HG03159 (cell line): ENCODE data around the gene HMGN4.
"Not testable (repeated sequence)": the region's sequence is repeated elsewhere in the genome, so short reads cannot be mapped to it uniquely, and the experiment has no call there.

Experiments
- ATAC-seq: cut with Tn5 transposase; IDR thresholded peaks from one replicate; pipeline ENCODE4 v1.9.1; 2021; ENCODE audit warnings: mild to moderate bottlenecking, moderate library complexity; ENCODE audit not compliant: unreplicated experiment

HMGN4 gene

DNA sequence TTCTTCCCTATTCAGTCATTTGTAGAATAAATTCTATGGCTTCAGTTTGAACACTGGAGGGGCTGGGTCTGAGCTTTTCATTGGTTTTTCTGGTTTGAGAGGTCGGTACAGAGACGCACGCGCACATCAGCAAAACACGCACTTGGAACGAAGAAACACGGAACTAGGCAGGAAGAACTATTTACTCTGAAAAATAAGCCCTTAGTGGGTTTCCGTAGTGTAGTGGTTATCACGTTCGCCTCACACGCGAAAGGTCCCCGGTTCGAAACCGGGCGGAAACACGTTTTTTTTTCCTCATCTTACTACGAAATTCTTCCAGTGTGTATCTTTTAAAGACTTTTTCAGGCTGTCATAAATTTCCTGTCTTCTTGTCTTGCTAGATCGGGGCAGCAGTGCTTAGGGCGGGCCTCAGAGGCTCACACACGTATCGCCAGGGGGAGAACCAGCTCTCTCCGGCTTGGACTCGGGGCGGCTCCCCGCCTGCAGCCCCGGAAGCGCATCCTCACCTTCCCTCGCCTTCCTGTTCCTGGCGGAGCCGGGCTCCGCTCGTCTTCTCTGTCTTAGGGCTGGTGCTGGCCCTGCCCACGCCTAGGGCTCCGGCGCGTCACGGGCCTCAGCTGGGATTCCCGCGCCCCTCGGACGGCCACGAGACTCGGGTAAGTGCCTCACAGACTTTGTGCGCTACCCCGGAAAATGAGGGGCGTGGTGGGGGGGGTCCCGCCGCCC is at the start of gene HMGN4:
Gene HMGN4, plus strand, starts transcription at position 521 of the 726 bp plus-strand sequence. CDS start 6,841 bp downstream, outside the sequence.
- peak; percentile 52 for ATAC-seq

DNA sequence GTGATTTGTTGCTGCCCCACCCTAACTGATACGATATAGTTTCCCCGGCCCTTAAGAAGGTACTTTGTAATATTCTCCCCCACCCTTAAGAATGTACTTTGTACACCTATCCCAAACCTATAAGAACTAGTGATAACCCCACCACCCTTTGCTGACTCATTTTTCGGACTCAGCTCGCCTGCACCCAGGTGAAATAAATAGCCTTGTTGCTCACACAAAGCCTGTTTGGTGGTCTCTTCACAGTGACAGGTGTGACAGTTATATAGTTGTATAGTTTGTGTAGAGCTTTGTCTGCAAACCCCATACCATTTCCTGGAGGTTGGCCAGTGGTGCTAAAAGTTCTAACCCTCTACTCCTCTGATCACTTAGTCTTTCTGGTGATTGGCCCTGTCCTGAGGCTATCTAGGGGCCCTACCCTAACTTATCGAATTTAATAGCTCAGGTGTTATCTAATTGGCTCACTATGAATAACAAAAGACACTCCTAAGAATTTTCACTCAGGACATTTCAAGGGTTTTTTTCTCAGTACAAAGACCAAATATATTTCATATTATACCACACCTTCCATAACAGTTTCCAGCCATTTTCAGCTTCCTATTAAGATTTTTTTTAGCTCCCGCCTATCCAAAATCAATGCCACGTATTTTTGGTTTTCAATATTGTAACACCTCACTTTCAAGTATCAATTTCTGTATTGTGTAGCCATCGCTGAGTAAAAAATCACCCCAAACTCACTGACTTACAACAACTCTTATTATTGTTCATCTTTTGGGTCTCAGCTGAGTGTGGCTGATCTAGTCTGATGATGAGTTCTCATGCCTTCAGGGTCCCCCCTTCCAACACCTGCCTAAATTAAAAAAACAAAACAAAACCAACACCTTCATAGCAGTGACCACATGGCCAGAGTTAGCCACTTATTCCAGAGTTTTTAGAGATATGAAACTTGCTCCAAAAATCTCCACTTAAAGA is 47.9 kb upstream of the HMGN4 start:
- no peak for ATAC-seq

DNA sequence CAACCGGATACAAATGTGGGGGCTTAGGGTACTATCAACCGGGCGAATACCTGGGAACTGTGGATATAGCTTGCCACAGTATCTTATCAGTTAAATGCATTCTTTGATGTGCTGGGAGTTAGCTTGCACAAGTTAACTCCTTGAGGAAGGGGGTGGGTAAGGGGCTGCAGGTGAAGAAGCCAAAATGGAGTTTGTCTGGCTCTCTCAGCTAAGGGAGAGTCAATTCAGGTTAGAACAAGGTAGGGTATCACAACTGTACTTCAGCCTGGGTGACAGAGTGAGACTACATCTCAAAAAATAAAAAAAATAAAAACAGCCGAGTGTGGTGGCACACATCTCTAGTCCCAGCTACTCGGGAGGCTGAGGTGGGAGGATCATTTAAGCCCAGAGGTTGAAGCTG is 46.6 kb upstream of the HMGN4 start:
- no peak for ATAC-seq

DNA sequence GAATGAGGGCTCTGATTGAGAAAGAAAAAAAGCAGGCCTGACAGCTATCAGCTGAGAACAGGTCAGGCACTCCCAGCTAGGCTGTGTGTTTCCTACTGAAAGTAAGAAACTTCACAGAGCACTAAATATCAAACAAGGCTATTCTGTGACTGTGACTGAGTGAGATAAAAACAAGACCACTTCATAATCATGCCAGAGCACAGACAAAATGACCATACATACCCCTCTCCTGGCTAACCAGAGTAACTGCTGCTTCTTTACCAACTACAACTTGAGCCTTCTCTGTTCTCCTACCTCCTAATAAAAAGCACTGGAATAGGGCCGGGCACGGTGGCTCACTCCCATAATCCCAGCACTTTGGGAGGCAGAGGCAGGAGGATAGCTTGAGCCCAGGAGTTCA is 44.9 kb upstream of the HMGN4 start:
- ATAC-seq, result no peak

DNA sequence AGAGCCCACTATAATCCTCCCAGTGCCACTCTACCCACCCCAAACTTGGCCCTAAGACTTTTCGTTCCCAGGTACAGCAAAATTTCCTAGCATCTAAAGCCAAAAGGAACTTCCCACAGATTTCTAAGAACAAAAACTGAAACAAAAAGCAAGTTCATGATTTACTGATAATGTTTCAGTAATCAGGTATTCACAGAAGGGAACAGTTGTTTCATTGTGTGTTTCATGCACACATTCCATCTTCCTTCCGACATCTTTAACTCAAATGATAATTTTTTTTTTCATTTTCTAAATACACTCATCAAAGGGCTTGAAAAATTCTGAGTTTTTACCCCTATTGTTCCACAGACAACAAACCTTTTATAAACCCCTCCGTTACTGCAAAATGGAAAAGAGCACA is 44.0 kb upstream of the HMGN4 start:
- no peak for ATAC-seq

DNA sequence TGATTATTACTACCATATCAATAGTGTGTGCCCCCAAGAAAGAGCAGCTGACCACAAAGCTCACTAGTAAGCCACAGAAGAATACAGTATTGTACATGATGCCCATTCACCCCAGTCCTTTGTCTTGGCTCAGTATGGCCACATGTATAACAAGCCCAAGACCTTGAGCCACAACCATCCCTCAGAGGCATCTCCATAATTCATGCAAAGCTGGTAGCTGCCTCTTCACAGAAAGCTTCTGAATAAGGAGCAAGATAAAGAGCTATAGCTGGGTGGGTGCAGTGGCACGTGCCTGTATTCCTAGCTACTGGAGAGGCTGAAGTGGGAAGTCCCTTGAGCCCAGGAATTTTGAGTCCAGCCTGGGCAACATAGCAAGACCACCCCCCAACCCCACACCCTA is 42.9 kb upstream of the HMGN4 start:
- no peak for ATAC-seq

DNA sequence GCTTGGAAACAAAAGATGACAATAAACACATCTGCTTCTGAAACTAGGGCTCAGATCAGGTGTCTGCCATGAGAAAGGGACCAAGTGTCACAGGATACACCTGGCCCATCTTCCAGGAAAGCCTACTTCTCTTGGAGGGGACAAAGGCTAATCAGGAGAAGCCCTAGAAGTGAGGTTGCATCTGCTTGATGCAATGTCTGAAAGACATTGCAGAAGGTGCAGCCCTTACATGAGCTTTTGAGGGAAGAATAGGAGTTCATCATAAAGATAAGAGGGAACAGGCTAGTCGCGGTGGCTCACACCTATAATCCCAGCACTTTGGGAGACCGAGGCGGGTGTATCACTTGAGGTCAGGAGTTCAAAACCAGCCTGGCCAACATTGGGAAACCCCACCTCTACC is 40.6 kb upstream of the HMGN4 start:
- no peak for ATAC-seq

DNA sequence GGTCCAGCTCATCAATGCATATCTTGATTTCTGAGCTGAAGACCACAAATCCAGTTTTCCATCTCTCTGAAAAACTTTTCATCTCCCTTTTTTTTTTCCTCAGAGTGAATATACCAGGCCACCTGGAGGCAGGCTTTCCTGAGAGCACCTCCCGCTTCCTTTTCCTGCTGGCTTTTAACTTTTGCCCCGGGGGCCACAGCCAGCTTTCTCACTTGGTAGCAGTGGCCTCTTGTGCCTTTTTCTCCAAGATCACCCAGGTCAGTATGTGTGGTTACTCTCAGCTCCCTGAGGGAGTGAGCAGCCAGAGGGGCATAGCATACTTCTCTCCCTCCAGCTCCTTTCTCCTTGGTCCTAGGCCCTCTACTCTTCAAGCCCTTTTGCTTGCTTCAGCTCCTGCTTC is 38.1 kb upstream of the HMGN4 start, which contains the start of gene BTN1A1:
Gene BTN1A1, plus strand, starts transcription at position 202 of the 400 bp plus-strand sequence. CDS start 984 bp downstream, outside the sequence.
- no peak for ATAC-seq

DNA sequence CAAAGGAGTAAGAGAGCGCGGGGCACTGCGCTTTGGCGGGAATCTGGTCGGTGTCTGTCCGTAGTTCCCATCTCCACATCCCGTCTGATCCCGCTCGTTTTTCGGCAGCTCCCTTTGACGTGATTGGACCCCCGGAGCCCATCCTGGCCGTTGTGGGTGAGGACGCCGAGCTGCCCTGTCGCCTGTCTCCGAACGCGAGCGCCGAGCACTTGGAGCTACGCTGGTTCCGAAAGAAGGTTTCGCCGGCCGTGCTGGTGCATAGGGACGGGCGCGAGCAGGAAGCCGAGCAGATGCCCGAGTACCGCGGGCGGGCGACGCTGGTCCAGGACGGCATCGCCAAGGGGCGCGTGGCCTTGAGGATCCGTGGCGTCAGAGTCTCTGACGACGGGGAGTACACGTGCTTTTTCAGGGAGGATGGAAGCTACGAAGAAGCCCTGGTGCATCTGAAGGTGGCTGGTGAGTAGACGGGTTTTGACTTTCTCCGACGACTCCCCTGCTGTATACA is 36.6 kb upstream of the HMGN4 start:
- no peak for ATAC-seq

DNA sequence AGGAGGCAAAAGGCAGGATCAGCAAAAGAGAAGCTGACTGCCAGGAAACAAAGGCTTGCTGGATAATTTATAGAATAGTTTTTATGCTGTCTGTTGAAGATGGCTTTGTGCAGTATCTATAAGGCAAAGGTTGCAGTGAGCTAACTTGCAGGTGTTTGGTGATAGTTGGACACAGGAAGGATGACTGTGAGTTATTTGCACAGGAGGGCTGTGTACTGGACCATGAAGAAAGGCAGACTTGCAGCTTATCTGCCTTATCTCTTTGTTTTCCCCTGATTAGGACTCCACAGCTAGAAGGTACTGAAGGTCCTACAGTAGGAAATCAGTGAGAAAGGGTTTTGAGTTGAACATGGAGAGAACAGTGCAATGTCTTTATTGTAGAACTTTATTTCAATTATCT is 36.0 kb upstream of the HMGN4 start:
- no peak for ATAC-seq

DNA sequence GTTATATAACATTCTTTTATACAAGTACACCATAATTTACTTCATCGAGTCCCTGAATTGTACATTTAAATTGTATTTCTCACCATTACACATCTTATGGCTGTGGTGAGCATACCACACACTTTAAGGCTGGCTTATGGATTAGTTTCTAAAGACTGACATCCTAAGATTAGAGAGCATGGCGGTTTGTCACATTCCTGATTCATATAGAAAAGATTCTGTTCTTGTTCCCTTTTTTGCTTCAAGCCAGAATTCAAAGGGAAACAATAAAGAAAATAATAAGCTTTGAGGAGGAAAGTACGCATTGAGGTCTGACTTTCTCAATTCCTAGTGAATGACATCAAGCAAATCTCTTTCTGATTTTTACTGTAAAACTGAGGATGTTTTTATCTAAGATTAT is 35.5 kb upstream of the HMGN4 start:
- no peak for ATAC-seq

DNA sequence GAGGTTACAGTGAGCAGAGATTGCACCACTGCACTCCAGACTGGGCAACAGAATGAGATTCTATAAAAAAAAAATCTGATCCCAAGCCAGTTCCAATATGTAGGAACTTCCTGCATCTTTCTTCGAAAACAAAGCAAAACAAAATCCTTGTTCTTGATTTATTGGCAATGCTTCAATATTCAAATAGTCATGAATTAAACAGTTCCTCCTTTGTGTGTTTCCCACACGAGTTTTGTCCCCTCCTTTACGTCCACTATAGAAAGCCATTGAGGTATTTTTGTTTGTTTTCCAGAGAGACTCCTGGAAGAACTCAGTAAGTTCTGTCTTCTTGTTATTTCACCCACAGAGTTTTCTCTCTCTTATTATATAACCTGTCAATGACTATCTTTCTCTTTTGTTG is 30.5 kb upstream of the HMGN4 start:
- ATAC-seq, result no peak

DNA sequence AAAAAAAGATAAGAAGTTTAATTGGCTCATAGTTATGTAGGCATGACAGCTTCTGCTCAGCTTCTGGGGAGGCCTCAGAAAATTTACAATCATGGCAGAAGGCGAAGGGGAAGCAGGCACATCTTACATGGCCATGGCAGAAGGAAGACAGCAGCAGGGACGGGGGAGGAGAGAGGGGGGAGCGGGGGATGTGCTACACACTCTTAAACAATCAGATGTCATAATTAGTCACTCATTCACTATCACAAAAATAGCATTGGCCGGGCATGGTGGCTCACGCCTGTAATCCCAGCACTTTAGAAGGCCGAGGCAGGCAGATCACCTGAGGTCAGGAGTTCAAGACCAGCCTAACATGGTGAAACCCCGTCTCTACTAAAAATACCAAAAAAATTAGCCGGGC is 27.1 kb upstream of the HMGN4 start:
- not testable (repeated sequence) for ATAC-seq

DNA sequence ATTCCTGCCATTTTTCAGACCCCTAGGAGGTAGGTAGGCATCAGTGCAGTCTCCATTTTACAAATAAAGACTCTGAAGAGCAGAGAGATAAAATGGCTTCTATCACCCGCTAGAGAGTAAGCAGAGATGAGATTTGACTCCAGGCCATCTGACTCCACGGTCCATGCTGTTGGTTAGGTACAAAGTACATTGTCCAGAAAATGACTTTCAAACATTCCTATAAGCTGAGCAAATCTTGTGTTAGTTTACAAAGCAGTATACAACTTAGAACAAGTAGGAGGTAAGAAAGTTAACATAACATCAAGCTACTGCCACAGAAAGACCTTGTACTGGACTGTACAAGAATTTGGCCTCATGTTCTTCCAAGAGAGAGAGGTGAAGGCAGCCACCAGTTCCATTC is 23.2 kb upstream of the HMGN4 start:
- no peak for ATAC-seq

DNA sequence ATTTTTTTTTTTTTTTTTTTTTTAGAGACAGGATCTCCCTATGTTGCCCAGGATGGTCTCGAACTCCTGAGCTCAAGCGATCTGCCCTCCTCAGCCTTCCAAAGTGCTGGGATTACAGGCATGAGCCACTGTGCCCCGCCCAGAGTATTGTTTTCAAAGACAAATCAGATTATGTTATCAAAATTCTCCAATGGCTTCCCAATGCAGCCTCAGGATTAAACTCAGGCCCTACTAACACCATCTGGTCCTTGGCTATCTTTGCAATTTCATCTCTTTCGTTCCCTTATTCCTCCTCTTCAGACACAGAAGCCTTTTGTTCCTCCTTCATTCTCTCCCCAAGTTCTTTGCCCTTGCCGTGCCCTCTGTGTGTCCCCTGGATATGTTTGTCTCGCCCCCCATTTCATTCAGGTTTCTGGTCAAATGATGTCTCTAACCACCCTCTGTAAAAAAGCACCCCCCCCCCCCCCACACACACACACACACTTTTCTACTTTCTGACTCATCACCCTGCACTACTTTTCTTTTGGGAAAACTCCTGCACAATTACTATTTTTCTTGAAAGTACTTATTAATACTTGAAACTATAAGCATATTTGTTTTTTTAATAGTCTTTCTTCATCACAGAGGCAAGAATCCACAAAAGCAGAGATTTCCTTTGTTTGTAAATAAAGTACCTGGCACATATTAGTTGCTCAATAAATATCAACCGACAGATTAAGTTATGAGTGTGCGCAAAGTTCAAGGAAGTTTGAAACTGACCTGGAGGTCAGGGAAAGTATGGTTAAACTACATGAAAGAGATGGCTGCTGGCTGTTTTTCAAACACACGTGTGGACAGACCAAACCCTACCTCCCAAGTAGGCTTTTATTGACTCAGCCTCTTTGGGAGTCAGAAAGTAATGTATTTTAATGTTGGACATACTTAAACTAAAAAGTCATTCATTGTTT is 21.4 kb upstream of the HMGN4 start:
- no peak for ATAC-seq

DNA sequence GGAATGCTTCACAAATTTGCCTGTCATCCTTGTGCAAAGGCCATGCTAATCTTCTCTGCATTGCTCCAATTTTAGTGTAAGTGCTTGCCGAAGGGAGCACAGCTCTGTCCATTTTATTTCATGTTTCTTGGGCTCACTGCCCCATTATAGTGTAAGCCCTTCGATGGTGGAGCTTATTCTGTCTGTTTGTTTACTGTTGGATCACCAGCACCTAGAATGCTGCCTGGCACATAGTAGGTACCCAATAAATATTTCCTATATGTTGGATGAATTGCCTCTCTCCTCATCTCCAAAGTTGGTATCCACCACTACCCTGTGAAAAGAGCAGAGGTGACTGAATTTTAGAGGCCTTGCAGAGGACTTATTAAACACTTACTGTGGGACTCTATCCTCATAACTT is 18.8 kb upstream of the HMGN4 start:
- ATAC-seq, result no peak

DNA sequence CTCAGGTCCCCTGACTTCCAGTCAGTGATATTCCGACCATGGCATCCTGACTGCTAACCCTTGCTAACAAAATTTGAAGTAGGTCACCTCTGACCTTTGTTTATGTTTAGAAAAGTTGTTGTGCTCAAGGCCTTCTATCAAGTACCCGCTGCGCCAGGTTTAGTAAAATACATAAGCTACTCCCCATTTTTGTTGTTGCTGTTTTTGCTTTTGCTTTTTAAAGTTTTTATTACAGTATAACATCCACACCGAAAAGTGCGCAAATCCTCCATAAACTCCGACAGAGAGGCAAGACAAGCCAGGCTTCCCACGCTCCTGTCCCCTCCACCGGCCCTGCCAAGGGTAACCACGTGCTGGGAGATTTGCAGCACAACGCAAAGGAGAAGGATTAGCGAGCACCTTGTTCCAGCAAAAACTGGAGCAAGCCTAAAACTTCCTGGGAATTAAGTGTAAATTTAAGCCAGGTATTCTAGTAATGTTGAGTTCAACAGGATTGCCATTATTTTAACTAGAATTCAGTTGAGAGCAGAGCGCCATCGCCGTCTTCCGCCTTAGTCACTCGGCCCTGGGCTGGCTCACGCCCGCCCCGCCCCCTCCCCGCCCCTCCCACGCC is 17.8 kb upstream of the HMGN4 start:
- ATAC-seq, result peak; percentile 39

DNA sequence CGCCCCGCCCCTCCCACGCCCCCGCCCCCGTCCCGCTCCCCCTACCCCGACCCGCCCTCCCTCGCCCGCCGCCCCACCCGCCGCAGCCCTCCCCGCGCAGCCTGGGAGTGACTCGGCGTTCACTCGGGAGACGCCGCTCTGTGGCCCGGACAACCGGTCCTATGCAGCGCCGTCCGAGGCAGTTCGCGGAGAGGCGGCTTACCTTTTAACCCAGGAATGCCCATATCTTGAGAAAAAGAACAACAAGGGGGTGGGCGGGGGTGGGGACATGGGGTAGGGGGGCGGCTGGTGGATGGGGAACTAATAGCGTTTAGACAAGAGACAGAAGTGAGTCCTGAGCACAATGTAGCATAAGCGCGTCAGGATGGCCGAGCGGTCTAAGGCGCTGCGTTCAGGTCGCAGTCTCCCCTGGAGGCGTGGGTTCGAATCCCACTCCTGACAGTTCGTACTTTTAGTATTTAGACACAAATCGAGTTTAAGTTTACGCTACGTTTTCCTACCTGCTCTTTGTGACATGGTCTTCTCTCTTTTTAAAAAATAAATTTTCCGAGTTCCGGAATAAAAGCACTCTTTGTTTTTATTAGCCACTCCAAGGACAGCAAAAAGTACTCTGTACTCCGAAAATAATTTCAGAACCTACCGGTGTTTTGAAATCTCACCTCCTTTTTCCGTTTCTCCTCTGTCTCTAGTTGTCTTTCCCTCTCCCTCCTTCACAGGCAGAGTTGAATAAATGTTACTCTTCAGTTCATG is 17.1 kb upstream of the HMGN4 start:
- peak; percentile 57 for ATAC-seq

DNA sequence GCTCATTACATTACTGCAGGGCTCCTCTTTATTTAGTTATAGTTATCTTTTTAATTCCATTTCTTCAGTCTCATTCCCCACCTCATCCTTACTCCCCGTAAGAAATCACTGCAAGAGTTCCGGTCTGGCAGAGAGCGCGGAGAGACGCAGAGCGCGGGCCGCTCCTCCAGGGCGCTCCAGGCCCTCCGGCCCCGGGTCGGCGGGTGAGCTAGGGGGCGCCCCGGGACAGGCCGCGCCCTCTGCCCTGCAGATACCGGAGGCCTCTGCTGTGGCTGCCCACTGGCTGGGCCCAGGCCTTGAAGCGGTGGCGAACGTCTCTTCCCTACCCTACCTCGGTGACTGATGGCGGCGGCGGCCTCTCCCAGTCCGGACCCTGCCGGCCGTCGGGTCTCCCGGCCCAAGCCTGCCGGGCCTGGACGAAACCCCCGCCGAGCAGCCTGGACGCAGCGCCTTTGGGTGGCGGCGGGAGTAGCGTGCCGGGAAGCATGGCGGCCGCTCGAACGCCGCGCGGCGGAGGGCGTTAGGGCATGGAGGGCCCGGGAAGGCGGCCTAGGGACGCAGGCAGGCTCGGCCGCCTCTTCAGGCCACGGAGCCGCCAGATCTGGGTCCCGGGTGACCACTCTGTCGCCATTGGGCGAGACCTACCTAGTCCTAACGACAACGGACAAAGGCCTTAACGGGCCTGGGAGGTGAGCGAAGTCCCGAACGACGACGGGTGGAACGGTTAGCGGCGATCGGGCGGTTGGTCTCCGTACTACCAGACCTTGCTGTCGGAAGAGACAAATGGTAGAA is 16.4 kb upstream of the HMGN4 start:
- ATAC-seq, result peak; percentile 64
